Islet of Langerhans (tissue), 1 donor: Measurements from ENCODE around the gene C1R.

Source experiments
- FAIRE-seq: peaks from one replicate; lab custom pipeline; 2011; peaks lifted over from hg19 to GRCh38; lab: Jason Lieb, UNC

Gene C1R

GRCh38 chr12:7096979-7097378 is 4.7 kb upstream of the C1R start:
- no peak for FAIRE-seq

- FAIRE-seq, result no peak
Measured at GRCh38 chr12:7096006-7096932, 4.0 kb upstream of the C1R start.

- no peak for FAIRE-seq
Measured at GRCh38 chr12:7093892-7094291, 1.6 kb upstream of the C1R start.

GRCh38 chr12:7093486-7093885 is 1.2 kb upstream of the C1R start:
- FAIRE-seq, result no peak

GRCh38 chr12:7092986-7093460 is 778 bp upstream of the C1R start:
- FAIRE-seq, result no peak

GRCh38 chr12:7091660-7092228 is 501 bp downstream of the C1R start:
- FAIRE-seq, result no peak

- FAIRE-seq, result no peak
Measured at GRCh38 chr12:7091171-7091570, 1.1 kb downstream of the C1R start.

- FAIRE-seq, result no peak
Measured at GRCh38 chr12:7090222-7090998, 1.8 kb downstream of the C1R start.

GRCh38 chr12:7089196-7089871 is 2.9 kb downstream of the C1R start:
- FAIRE-seq, result no peak

- FAIRE-seq, result no peak
Measured at GRCh38 chr12:7083125-7083524, 9.1 kb downstream of the C1R start.

- no peak for FAIRE-seq
Measured at GRCh38 chr12:7081037-7081436, 11.2 kb downstream of the C1R start.

- no peak for FAIRE-seq
Measured at GRCh38 chr12:7079826-7080125, 12.5 kb downstream of the C1R start.

- FAIRE-seq, result no peak
Measured at GRCh38 chr12:7078163-7078562, 14.1 kb downstream of the C1R start.

GRCh38 chr12:7076493-7076892 is 15.8 kb downstream of the C1R start:
- FAIRE-seq, result no peak

- no peak for FAIRE-seq
Measured at GRCh38 chr12:7075939-7076338, 16.3 kb downstream of the C1R start.

GRCh38 chr12:7075518-7075917 is 16.7 kb downstream of the C1R start:
- no peak for FAIRE-seq

GRCh38 chr12:7073946-7074345 is 18.3 kb downstream of the C1R start:
- no peak for FAIRE-seq

- no peak for FAIRE-seq
Measured at GRCh38 chr12:7072554-7072953, 19.7 kb downstream of the C1R start.

- no peak for FAIRE-seq
Measured at GRCh38 chr12:7072035-7072434, 20.2 kb downstream of the C1R start.

- no peak for FAIRE-seq
Measured at GRCh38 chr12:7069386-7069785, 22.9 kb downstream of the C1R start.

GRCh38 chr12:7068994-7069346 is 23.3 kb downstream of the C1R start:
- no peak for FAIRE-seq

GRCh38 chr12:7068240-7068993 is 23.8 kb downstream of the C1R start:
- peak; percentile 41 for FAIRE-seq
